HG03565 (cell line): Measurements from ENCODE around the gene JAKMIP1.

Experiments
- ATAC-seq: cut with Tn5 transposase; IDR thresholded peaks from one replicate; pipeline ENCODE4 v1.9.1; 2021; ENCODE audit warnings: mild to moderate bottlenecking, moderate library complexity; ENCODE audit not compliant: unreplicated experiment

The JAKMIP1 gene

DNA sequence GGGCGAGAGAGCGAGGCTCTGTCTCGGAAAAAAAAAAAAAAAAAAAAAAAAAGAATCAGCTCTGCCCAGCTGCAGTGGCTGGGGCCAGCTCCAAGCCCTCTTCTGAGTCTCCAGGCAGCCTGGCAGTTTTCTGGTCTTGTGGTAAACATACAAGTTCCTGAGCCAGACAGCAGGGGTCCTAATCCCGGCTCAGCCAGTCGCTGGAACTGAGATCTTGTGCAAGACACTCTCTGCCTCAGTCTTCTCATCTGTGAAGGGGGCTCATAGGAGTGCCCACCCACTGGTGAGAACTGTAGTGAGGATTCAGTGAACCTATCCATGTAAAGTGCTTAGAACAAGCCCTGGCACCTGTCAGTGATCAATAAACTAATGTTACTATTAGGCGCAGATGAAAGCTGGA, 223.9 kb downstream of the JAKMIP1 start:
- ATAC-seq = no peak
